Breast epithelium (tissue), 4 donors: ENCODE results near the gene AMD1. TPM values are rescaled to one million over a fixed set of nuclear protein-coding genes. Genes with fewer than 3 reads are reported as not detected.

Experiments used
- DNase-seq, 2 donors: peaks; one replicate each; pipeline ENCODE4 v3.0.0-alpha.2; 2019; ENCODE audit warnings: low spot score in 2 of 2
- H3K27ac ChIP-seq, 2 donors: fragments of 200-600 bp; sonication (generic) in 1 of 2; one replicate each; pipeline ENCODE4 v1.5.1; 2016 to 2019; ENCODE audit warnings: mild to moderate bottlenecking in 1 of 2
- H3K27me3 ChIP-seq, 2 donors: fragments of 200-600 bp; sonication (generic) in 1 of 2; one replicate each; pipeline versions ENCODE4 v1.5.1 to v1.6.0; 2017 to 2019; ENCODE audit warnings: control low read depth in 1 of 2, mild to moderate bottlenecking in 1 of 2
- H3K36me3 ChIP-seq: fragments of 200-600 bp; one replicate; pipeline ENCODE4 v1.5.1; 2019
- H3K4me1 ChIP-seq, 2 donors: fragments of 200-600 bp; sonication (generic); one replicate each; pipeline ENCODE4 v1.5.1; 2016 to 2019; ENCODE audit warnings: control low read depth in 1 of 2
- H3K4me3 ChIP-seq, 3 donors: fragments of 200-600 bp; sonication (generic); 1 replicate in 2 of 3; 2 replicates in 1 of 3; pipeline ENCODE4 v1.5.1; 2016 to 2019; ENCODE audit warnings: mild to moderate bottlenecking in 3 of 3, moderate library complexity in 2 of 3
- H3K9me3 ChIP-seq, 2 donors: fragments of 200-600 bp; sonication (generic) in 1 of 2; one replicate each; pipeline ENCODE4 v1.5.1; 2016 to 2019; ENCODE audit warnings: control low read depth in 1 of 2
- CTCF ChIP-seq, 3 donors: fragments of 450-650 bp; IDR thresholded peaks; one replicate each; pipeline ENCODE4 v1.5.1; 2016 to 2017; ENCODE audit warnings: antibody characterized with exemption in 3 of 3, mild to moderate bottlenecking in 3 of 3, moderate library complexity in 3 of 3
- POLR2A ChIP-seq: fragments of 450-650 bp; IDR thresholded peaks from one replicate; pipeline ENCODE4 v1.6.1; 2016; ENCODE audit warnings: antibody characterized with exemption, mild to moderate bottlenecking, moderate library complexity
- POLR2AphosphoS5 ChIP-seq, 3 donors: sonication (generic); formaldehyde crosslinking; IDR thresholded peaks; one replicate each; pipeline ENCODE4 v1.6.1; 2017; ENCODE audit warnings: antibody characterized with exemption in 3 of 3
- intact Hi-C: fragments of 100-400 bp; cut with DNase I; formaldehyde crosslinking; loops from one replicate; pipeline ENCODE4 v1.15.1; 2023; ENCODE audit warnings: low total_unique reads
- total RNA-seq, 3 donors: library from RNA; depleted of rRNA; stranded (reverse); fragments of >200 nt; gene quantifications; one replicate each; pipeline ENCODE4 v1.1.0, GENCODE V29; 2016

Gene AMD1
- total RNA-seq, 3 donors from 2014 or later, result 50.2 to 74.8 (median 73.4) TPM

- intact Hi-C loops, result no loop called here
- H3K9me3 ChIP-seq, result no peaks in the 10 kb centered on the region
- H3K4me1 ChIP-seq, result peaks cover 0 to 8% of the 10 kb centered on the region in 2 donors
- TF ChIP-seq POLR2AphosphoS5 (IDR thresholded peaks at IDR 0.05) (no peak), CTCF (IDR thresholded peaks at IDR 0.05) (no peak), POLR2A (no peak)
- no peak overlapping the region for H3K27ac ChIP-seq
- no peak overlapping the region for H3K4me3 ChIP-seq
- no peak for DNase-seq
- H3K36me3 ChIP-seq, result no peaks in the 10 kb centered on the region
- H3K27me3 ChIP-seq, result no peaks in the 10 kb centered on the region
Measured at GRCh38 chr6:110881546-110882273, 7.1 kb downstream of the AMD1 start.

- no peak for DNase-seq
- H3K36me3 ChIP-seq, result no peaks in the 10 kb centered on the region
- no peaks in the 10 kb centered on the region for H3K9me3 ChIP-seq
- H3K4me1 ChIP-seq, result peaks cover 0 to 8% of the 10 kb centered on the region in 2 donors
- H3K27me3 ChIP-seq, result no peaks in the 10 kb centered on the region
- intact Hi-C loops, result no loop called here
- H3K27ac ChIP-seq, result no peak overlapping the region
- TF ChIP-seq POLR2AphosphoS5 (IDR thresholded peaks at IDR 0.05) (no peak), CTCF (IDR thresholded peaks at IDR 0.05) (no peak), POLR2A (no peak)
- H3K4me3 ChIP-seq, result no peak overlapping the region
Measured at GRCh38 chr6:110882274-110882619, 7.7 kb downstream of the AMD1 start.

GRCh38 chr6:110882824-110883554 lies 8.4 kb downstream of the AMD1 start:
- peaks cover 0 to 3% of the 10 kb centered on the region in 2 donors for H3K4me1 ChIP-seq
- no peak overlapping the region for H3K27ac ChIP-seq
- no peaks in the 10 kb centered on the region for H3K36me3 ChIP-seq
- H3K27me3 ChIP-seq, result no peaks in the 10 kb centered on the region
- TF ChIP-seq CTCF (IDR thresholded peaks at IDR 0.05) (no peak), POLR2A (no peak), POLR2AphosphoS5 (IDR thresholded peaks at IDR 0.05) (no peak)
- no peak for DNase-seq
- intact Hi-C loops, result no loop called here
- no peak overlapping the region for H3K4me3 ChIP-seq
- H3K9me3 ChIP-seq, result no peaks in the 10 kb centered on the region

- intact Hi-C loops, result no loop called here
- no peak for DNase-seq
- no peak overlapping the region for H3K27ac ChIP-seq
Measured at GRCh38 chr6:110884321-110884720, 9.7 kb downstream of the AMD1 start.

More at GRCh38 chr6:110884321-110884720, 9.7 kb downstream of the AMD1 start:
- H3K4me3 ChIP-seq, result no peak overlapping the region
- H3K27me3 ChIP-seq, result no peaks in the 10 kb centered on the region
- no peaks in the 10 kb centered on the region for H3K4me1 ChIP-seq
- no peaks in the 10 kb centered on the region for H3K9me3 ChIP-seq
- H3K36me3 ChIP-seq, result no peaks in the 10 kb centered on the region
- no peak for TF ChIP-seq POLR2A
- TF ChIP-seq CTCF (IDR thresholded peaks at IDR 0.05), result no peak
- no peak for TF ChIP-seq POLR2AphosphoS5 (IDR thresholded peaks at IDR 0.05)
